Prostate gland (tissue), 2 donors: ENCODE data around the gene TREX2. TPM values are rescaled to one million over a fixed set of nuclear protein-coding genes. Genes with fewer than 3 reads are reported as not detected.

Experiments
- DNase-seq: peaks from one replicate; pipeline ENCODE4 v3.0.0-alpha.2; 2019; ENCODE audit warnings: low spot score
- H3K27ac ChIP-seq, 2 donors: fragments of 200-600 bp; sonication (generic); 2 replicates each; pipeline ENCODE4 v1.5.1; 2017 to 2019
- H3K27me3 ChIP-seq: fragments of 200-600 bp; sonication (generic); replicated peaks from 2 replicates; pipeline ENCODE4 v1.5.1; 2019; ENCODE audit not compliant: insufficient read depth
- H3K36me3 ChIP-seq, 2 donors: fragments of 200-600 bp; sonication (generic); 1 replicate in 1 of 2; 2 replicates in 1 of 2; pipeline versions ENCODE4 v1.5.1 to v1.8.1; 2017 to 2019
- H3K4me1 ChIP-seq: fragments of 200-600 bp; sonication (generic); replicated peaks from 2 replicates; pipeline ENCODE4 v1.5.1; 2019
- H3K4me3 ChIP-seq, 2 donors: fragments of 200-600 bp; sonication (generic); 2 replicates each; pipeline ENCODE4 v1.5.1; 2017 to 2019
- H3K9me3 ChIP-seq: fragments of 200-600 bp; sonication (generic); 2 replicates; pipeline ENCODE4 v1.5.1; 2017
- CTCF ChIP-seq, 4 experiments: fragments of 200-600 bp in 2 of 4; fragments of 450-650 bp in 2 of 4; sonication (generic) in 2 of 4; IDR thresholded peaks; 1 replicate in 3 of 4; 2 replicates in 1 of 4; pipeline ENCODE4 v1.5.1; 2016 to 2019; ENCODE audit warnings: antibody characterized with exemption in 4 of 4, mild to moderate bottlenecking in 2 of 4, moderate library complexity in 2 of 4
- POLR2A ChIP-seq: fragments of 450-650 bp; IDR thresholded peaks from one replicate; pipeline ENCODE4 v1.6.1; 2016; ENCODE audit warnings: antibody characterized with exemption, mild to moderate bottlenecking
- POLR2AphosphoS5 ChIP-seq: sonication (generic); formaldehyde crosslinking; IDR thresholded peaks from one replicate; pipeline ENCODE4 v1.6.1; 2017; ENCODE audit warnings: antibody characterized with exemption
- WGBS: methylation state at CpG from one replicate; pipeline ENCODE4 v1.1.5; 2018; 5-methylcytosine and 5-hydroxymethylcytosine counted together
- intact Hi-C: fragments of 100-400 bp; cut with DNase I; formaldehyde crosslinking; loops from one replicate; pipeline ENCODE4 v1.14.2; 2022
- total RNA-seq, 2 donors: library from RNA; depleted of rRNA; stranded (reverse); fragments of >200 nt; gene quantifications; one replicate each; pipeline ENCODE4 v1.1.0, GENCODE V29; 2016

Gene TREX2
- total RNA-seq, 2 donors from 2014 or later, result 5.8 to 6.3 TPM

- Histone ChIP-seq H3K4me3 (no peak overlapping the region), H3K27ac (no peak overlapping the region), H3K36me3 (no peaks in the 10 kb centered on the region), H3K27me3 (no peaks in the 10 kb centered on the region), H3K4me1 (no peaks in the 10 kb centered on the region), H3K9me3 (no peaks in the 10 kb centered on the region)
- 92% methylated on average over 16 of the region's 30 CpGs for WGBS
- no peak for DNase-seq
- TF ChIP-seq POLR2A (no peak), POLR2AphosphoS5 (no peak), CTCF (IDR thresholded peaks at IDR 0.05) (no peak)
- intact Hi-C loops, result no loop called here
Measured at GRCh38 chrX:153409414-153410101, 36.3 kb downstream of the TREX2 start.

GRCh38 chrX:153408871-153409351, 36.9 kb downstream of the TREX2 start:
- Histone ChIP-seq H3K9me3 (no peaks in the 10 kb centered on the region), H3K27me3 (no peaks in the 10 kb centered on the region)
- no peak for DNase-seq

GRCh38 chrX:153408221-153408721, 37.6 kb downstream of the TREX2 start:
- Histone ChIP-seq H3K4me3 (no peak overlapping the region), H3K27me3 (no peaks in the 10 kb centered on the region), H3K9me3 (no peaks in the 10 kb centered on the region), H3K4me1 (no peaks in the 10 kb centered on the region), H3K27ac (no peak overlapping the region), H3K36me3 (no peaks in the 10 kb centered on the region)
- WGBS, result 84% methylated on average over 10 of the region's 10 CpGs
- DNase-seq, result no peak
- intact Hi-C loops, result no loop called here
- TF ChIP-seq CTCF (IDR thresholded peaks at IDR 0.05) (no peak), POLR2AphosphoS5 (no peak), POLR2A (no peak)

More at GRCh38 chrX:153408871-153409351, 36.9 kb downstream of the TREX2 start:
- Histone ChIP-seq H3K27ac (no peak overlapping the region), H3K4me3 (no peak overlapping the region), H3K36me3 (no peaks in the 10 kb centered on the region), H3K4me1 (no peaks in the 10 kb centered on the region)
- 95% methylated on average over 4 of the region's 12 CpGs for WGBS
- no peak for TF ChIP-seq POLR2A
- TF ChIP-seq CTCF (IDR thresholded peaks at IDR 0.05), result no peak
- TF ChIP-seq POLR2AphosphoS5, result no peak
- intact Hi-C loops, result no loop called here

DNA sequence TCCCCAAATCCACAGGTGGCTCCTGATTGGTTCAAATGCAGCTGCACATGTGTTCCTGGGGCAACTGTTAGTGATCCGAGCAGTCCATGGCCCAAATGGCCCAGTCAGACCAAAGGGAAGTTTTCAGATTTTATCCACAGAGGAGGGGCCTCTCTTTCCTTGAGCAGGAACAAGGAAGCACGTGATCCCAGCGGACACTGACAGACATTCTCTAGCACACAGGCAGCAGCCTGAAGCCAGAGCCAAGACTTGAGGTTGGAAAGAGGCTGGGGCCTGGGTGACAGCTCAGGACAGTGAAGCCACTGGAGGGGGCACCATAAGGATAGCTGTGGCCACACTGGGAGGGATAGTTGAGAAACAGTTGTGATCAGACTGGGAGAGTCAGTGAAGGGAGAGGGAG, 38.1 kb downstream of the TREX2 start:
- WGBS, result 68% methylated on average over 3 of the region's 3 CpGs
- Histone ChIP-seq H3K36me3 (no peaks in the 10 kb centered on the region), H3K4me3 (no peak overlapping the region), H3K9me3 (no peaks in the 10 kb centered on the region), H3K27ac (no peak overlapping the region), H3K27me3 (no peaks in the 10 kb centered on the region), H3K4me1 (no peaks in the 10 kb centered on the region)
- no peak for TF ChIP-seq POLR2A
- TF ChIP-seq CTCF (IDR thresholded peaks at IDR 0.05), result no peak
- TF ChIP-seq POLR2AphosphoS5, result no peak
- intact Hi-C loops, result no loop called here
- no peak for DNase-seq

GRCh38 chrX:153406903-153407302, 39.0 kb downstream of the TREX2 start:
- no peaks in the 10 kb centered on the region for H3K9me3 ChIP-seq
- no peak overlapping the region for H3K27ac ChIP-seq
- no peaks in the 10 kb centered on the region for H3K36me3 ChIP-seq
- H3K4me1 ChIP-seq, result no peaks in the 10 kb centered on the region
- intact Hi-C loops, result no loop called here
- WGBS, result 34% methylated on average over 5 of the region's 7 CpGs
- no peaks in the 10 kb centered on the region for H3K27me3 ChIP-seq
- no peak for DNase-seq
- no peak overlapping the region for H3K4me3 ChIP-seq
- TF ChIP-seq POLR2AphosphoS5 (no peak), CTCF (IDR thresholded peaks at IDR 0.05) (no peak), POLR2A (no peak)
